SK-N-SH (cell line): ENCODE measurements around the gene ENKD1. TPM values are rescaled to one million over a fixed set of nuclear protein-coding genes. Genes with fewer than 3 reads are reported as not detected.

ENCODE experiments used
- CTCF ChIA-PET: fragments of 300-600, 350-600 bp; formaldehyde crosslinking; extraction: SDS; loops from one replicate; lab custom pipeline; 2021; lab: Yijun Ruan, JAX
- POLR2A ChIA-PET: fragments of 350-600 bp; sonication (Branson Sonifier 250); formaldehyde crosslinking; extraction: SDS; loops from one replicate; lab custom pipeline; 2020; ENCODE audit warnings: antibody characterized with exemption, inconsistent platforms; lab: Yijun Ruan, JAX
- DNase-seq: peaks from one replicate; pipeline ENCODE4 v3.0.0; 2012
- H2AFZ ChIP-seq: fragments of 200-600 bp; sonication (generic); 2 replicates; pipeline ENCODE4 v1.8.1; 2016; ENCODE audit warnings: antibody characterized with exemption, mild to moderate bottlenecking, low read depth
- H3F3A ChIP-seq: fragments of 200-600 bp; sonication (generic); replicated peaks from 2 replicates; pipeline ENCODE3; 2016; ENCODE audit warnings: antibody characterized with exemption, mild to moderate bottlenecking; ENCODE audit not compliant: insufficient read depth
- H3K27ac ChIP-seq, 2 experiments: fragments of 200-500 bp in 1 of 2; fragments of 200-600 bp in 1 of 2; sonication (Bioruptor generic) in 1 of 2; sonication (generic), shearing (Covaris generic) in 1 of 2; 2 replicates each; pipeline versions ENCODE4 v1.5.1 to v1.6.1; 2014 to 2016; ENCODE audit warnings: low read depth in 2 of 2, inconsistent platforms in 1 of 2, low read length in 1 of 2, mild to moderate bottlenecking in 1 of 2, mixed read lengths in 1 of 2
- H3K27me3 ChIP-seq: fragments of 200-600 bp; sonication (generic), shearing (Covaris generic); 2 replicates; pipeline ENCODE4 v1.6.1; 2016; ENCODE audit warnings: mixed run types; ENCODE audit not compliant: insufficient read depth
- H3K36me3 ChIP-seq, 2 experiments: fragments of 200-500 bp in 1 of 2; fragments of 200-600 bp in 1 of 2; sonication (Bioruptor generic) in 1 of 2; sonication (generic) in 1 of 2; replicated peaks in 1 of 2; 2 replicates each; pipeline versions ENCODE3 to v1.5.1; 2014 to 2016; ENCODE audit warnings: low read length in 1 of 2, mild to moderate bottlenecking in 1 of 2; ENCODE audit not compliant: insufficient read depth in 2 of 2, control insufficient read depth in 1 of 2
- H3K4me1 ChIP-seq, 2 experiments: fragments of 200-500 bp in 1 of 2; fragments of 200-600 bp in 1 of 2; sonication (Bioruptor generic) in 1 of 2; sonication (generic), shearing (Covaris generic) in 1 of 2; 2 replicates each; pipeline versions ENCODE4 v1.5.1 to v1.6.1; 2014 to 2016; ENCODE audit warnings: low read depth in 1 of 2, low read length in 1 of 2, mixed run types in 1 of 2; ENCODE audit not compliant: insufficient read depth in 2 of 2, control insufficient read depth in 1 of 2
- H3K4me2 ChIP-seq: fragments of 200-600 bp; sonication (generic), shearing (Covaris generic); 2 replicates; pipeline ENCODE4 v1.6.1; 2017; ENCODE audit warnings: mixed run types
- H3K4me3 ChIP-seq, 2 experiments: fragments of 200-500 bp in 1 of 2; fragments of 200-600 bp in 1 of 2; sonication (Bioruptor generic) in 1 of 2; sonication (generic), shearing (Covaris generic) in 1 of 2; 2 replicates each; pipeline versions ENCODE4 v1.5.1 to v1.8.1; 2014 to 2016; ENCODE audit warnings: low read depth in 2 of 2, inconsistent platforms in 1 of 2, low read length in 1 of 2, mild to moderate bottlenecking in 1 of 2, mixed read lengths in 1 of 2, moderate library complexity in 1 of 2
- H3K79me2 ChIP-seq: fragments of 200-600 bp; sonication (generic); 2 replicates; pipeline ENCODE4 v1.8.1; 2017; ENCODE audit warnings: mild to moderate bottlenecking; ENCODE audit not compliant: insufficient read depth
- H3K9ac ChIP-seq: fragments of 200-600 bp; sonication (generic); 2 replicates; pipeline ENCODE4 v1.6.1; 2017; ENCODE audit warnings: mixed run types
- H3K9me2 ChIP-seq: fragments of 200-600 bp; sonication (generic); 2 replicates; pipeline ENCODE4 v1.6.1; 2017; ENCODE audit warnings: mixed run types
- H3K9me3 ChIP-seq: fragments of 200-600 bp; sonication (generic); 2 replicates; pipeline ENCODE4 v1.6.1; 2017; ENCODE audit warnings: mixed run types, mild to moderate bottlenecking, moderate library complexity
- H4K20me1 ChIP-seq: fragments of 200-600 bp; sonication (generic); 2 replicates; pipeline ENCODE4 v1.6.1; 2017; ENCODE audit warnings: mild to moderate bottlenecking, mixed run types; ENCODE audit not compliant: insufficient read depth
- CHD2 ChIP-seq: fragments of 150-350 bp; IDR thresholded peaks from 2 replicates; pipeline ENCODE4 v1.6.1; 2018; ENCODE audit warnings: low read length; ENCODE audit not compliant: partially characterized antibody
- GABPA ChIP-seq: IDR thresholded peaks from 2 replicates; pipeline ENCODE4 v1.4.0; 2012; ENCODE audit warnings: low read depth, mild to moderate bottlenecking
- GATA2 ChIP-seq: sonication (generic); formaldehyde crosslinking; IDR thresholded peaks from 2 replicates; pipeline ENCODE4 v1.5.0; 2020; ENCODE audit warnings: mild to moderate bottlenecking, missing genetic modification reagents
- MXI1 ChIP-seq: IDR thresholded peaks from 2 replicates; pipeline ENCODE4 v1.6.1; 2012; ENCODE audit warnings: mild to moderate bottlenecking, low read depth, low read length, improper control_type of control experiment
- NFIC ChIP-seq: IDR thresholded peaks from 2 replicates; pipeline ENCODE4 v1.4.0; 2012; ENCODE audit warnings: borderline replicate concordance
- POLR2AphosphoS5 ChIP-seq: IDR thresholded peaks from 2 replicates; pipeline ENCODE4 v1.6.1; 2012; ENCODE audit warnings: low read depth, low read length
- RFX5 ChIP-seq: IDR thresholded peaks from 2 replicates; pipeline ENCODE4 v1.6.1; 2012; ENCODE audit warnings: mild to moderate bottlenecking, improper control_type of control experiment, low read length
- TCF12 ChIP-seq: IDR thresholded peaks from 2 replicates; pipeline ENCODE4 v1.4.0; 2012
- YY1 ChIP-seq: IDR thresholded peaks from 2 replicates; pipeline ENCODE4 v1.4.0; 2012; ENCODE audit warnings: low read depth, mild to moderate bottlenecking
- WGBS: methylation state at CpG from one replicate; pipeline ENCODE4 v1.1.6; 2017; ENCODE audit warnings: low lambda C conversion rate; 5-methylcytosine and 5-hydroxymethylcytosine counted together
- polyA plus RNA-seq, 3 experiments: library from polyadenylated mRNA; depleted of rRNA; stranded (reverse); fragments of >200 nt; gene quantifications; 2 replicates each; pipeline ENCODE4 v1.2.3, GENCODE V29; 2012
- TF ChIP-seq, protein P1 (sequence below): fragments of 200-600 bp; sonication (generic); IDR thresholded peaks from 2 replicates; pipeline ENCODE4 v1.6.1; 2017; ENCODE audit warnings: antibody characterized with exemption, mild to moderate bottlenecking, moderate library complexity
- TF ChIP-seq, protein P2 (sequence below): IDR thresholded peaks from 2 replicates; pipeline ENCODE4; 2012
- TF ChIP-seq, protein P3 (sequence below): IDR thresholded peaks from 2 replicates; pipeline ENCODE4 v1.4.0; 2012; ENCODE audit warnings: low read depth, borderline replicate concordance
- TF ChIP-seq, protein P4 (sequence below): IDR thresholded peaks from 2 replicates; pipeline ENCODE4 v1.6.1; 2012; ENCODE audit warnings: mild to moderate bottlenecking, low read depth, low read length, moderate library complexity

Gene ENKD1
- polyA plus RNA-seq, 1 of the 3 experiments (the other 2 are of a cell fraction) = 21.0 TPM

DNA sequence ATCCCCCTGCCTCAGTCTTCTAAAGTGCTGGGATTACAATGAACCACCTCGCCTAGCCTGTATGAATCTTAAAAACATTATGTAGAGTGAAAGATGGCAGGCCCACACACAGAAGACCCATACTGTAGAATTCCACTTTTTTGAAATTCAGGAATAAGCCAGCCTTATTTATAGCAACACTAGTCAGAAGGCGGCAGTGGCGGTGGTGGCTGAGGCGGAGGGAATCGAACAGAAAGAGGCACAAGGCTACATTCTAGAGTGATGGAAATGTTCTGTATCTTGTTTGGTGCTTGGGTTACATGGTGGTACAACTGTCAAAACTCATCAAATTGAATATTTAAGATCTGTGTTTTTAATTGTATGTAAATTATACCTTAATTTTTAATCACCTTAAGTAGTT lies 41.2 kb upstream of the ENKD1 start:
- Histone ChIP-seq H3K27me3 (no peaks in the 10 kb centered on the region), H4K20me1 (peaks cover 19% of the 10 kb centered on the region), H3K27ac (no peak overlapping the region), H2AFZ (no peak overlapping the region), H3K9ac (no peak overlapping the region), H3K4me1 (peaks cover 0 to 12% of the 10 kb centered on the region in 2 experiments; a peak in 1 of 4 replicates), H3K9me3 (no peaks in the 10 kb centered on the region), H3F3A (peaks cover 8% of the 10 kb centered on the region), H3K9me2 (no peaks in the 10 kb centered on the region), H3K79me2 (peaks cover 89% of the 10 kb centered on the region), H3K4me3 (no peak overlapping the region), H3K4me2 (no peak overlapping the region), H3K36me3 (peaks cover 0 to 2% of the 10 kb centered on the region in 2 experiments)
- TF ChIP-seq TCF12 = no peak
- TF ChIP-seq RFX5 = no peak
- no peak for TF ChIP-seq POLR2AphosphoS5
- TF ChIP-seq GABPA = no peak
- TF ChIP-seq GATA2 (CRISPR knock-in tag) = no peak
- TF ChIP-seq, protein P1, sequence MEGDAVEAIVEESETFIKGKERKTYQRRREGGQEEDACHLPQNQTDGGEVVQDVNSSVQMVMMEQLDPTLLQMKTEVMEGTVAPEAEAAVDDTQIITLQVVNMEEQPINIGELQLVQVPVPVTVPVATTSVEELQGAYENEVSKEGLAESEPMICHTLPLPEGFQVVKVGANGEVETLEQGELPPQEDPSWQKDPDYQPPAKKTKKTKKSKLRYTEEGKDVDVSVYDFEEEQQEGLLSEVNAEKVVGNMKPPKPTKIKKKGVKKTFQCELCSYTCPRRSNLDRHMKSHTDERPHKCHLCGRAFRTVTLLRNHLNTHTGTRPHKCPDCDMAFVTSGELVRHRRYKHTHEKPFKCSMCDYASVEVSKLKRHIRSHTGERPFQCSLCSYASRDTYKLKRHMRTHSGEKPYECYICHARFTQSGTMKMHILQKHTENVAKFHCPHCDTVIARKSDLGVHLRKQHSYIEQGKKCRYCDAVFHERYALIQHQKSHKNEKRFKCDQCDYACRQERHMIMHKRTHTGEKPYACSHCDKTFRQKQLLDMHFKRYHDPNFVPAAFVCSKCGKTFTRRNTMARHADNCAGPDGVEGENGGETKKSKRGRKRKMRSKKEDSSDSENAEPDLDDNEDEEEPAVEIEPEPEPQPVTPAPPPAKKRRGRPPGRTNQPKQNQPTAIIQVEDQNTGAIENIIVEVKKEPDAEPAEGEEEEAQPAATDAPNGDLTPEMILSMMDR = no peak
- TF ChIP-seq, protein P2, sequence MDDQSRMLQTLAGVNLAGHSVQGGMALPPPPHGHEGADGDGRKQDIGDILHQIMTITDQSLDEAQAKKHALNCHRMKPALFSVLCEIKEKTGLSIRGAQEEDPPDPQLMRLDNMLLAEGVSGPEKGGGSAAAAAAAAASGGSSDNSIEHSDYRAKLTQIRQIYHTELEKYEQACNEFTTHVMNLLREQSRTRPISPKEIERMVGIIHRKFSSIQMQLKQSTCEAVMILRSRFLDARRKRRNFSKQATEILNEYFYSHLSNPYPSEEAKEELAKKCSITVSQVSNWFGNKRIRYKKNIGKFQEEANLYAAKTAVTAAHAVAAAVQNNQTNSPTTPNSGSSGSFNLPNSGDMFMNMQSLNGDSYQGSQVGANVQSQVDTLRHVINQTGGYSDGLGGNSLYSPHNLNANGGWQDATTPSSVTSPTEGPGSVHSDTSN = no peak
- TF ChIP-seq, protein P3, sequence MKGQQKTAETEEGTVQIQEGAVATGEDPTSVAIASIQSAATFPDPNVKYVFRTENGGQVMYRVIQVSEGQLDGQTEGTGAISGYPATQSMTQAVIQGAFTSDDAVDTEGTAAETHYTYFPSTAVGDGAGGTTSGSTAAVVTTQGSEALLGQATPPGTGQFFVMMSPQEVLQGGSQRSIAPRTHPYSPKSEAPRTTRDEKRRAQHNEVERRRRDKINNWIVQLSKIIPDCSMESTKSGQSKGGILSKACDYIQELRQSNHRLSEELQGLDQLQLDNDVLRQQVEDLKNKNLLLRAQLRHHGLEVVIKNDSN = no peak
- no peak for TF ChIP-seq MXI1
- TF ChIP-seq, protein P4, sequence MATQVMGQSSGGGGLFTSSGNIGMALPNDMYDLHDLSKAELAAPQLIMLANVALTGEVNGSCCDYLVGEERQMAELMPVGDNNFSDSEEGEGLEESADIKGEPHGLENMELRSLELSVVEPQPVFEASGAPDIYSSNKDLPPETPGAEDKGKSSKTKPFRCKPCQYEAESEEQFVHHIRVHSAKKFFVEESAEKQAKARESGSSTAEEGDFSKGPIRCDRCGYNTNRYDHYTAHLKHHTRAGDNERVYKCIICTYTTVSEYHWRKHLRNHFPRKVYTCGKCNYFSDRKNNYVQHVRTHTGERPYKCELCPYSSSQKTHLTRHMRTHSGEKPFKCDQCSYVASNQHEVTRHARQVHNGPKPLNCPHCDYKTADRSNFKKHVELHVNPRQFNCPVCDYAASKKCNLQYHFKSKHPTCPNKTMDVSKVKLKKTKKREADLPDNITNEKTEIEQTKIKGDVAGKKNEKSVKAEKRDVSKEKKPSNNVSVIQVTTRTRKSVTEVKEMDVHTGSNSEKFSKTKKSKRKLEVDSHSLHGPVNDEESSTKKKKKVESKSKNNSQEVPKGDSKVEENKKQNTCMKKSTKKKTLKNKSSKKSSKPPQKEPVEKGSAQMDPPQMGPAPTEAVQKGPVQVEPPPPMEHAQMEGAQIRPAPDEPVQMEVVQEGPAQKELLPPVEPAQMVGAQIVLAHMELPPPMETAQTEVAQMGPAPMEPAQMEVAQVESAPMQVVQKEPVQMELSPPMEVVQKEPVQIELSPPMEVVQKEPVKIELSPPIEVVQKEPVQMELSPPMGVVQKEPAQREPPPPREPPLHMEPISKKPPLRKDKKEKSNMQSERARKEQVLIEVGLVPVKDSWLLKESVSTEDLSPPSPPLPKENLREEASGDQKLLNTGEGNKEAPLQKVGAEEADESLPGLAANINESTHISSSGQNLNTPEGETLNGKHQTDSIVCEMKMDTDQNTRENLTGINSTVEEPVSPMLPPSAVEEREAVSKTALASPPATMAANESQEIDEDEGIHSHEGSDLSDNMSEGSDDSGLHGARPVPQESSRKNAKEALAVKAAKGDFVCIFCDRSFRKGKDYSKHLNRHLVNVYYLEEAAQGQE = no peak
- TF ChIP-seq YY1 = no peak
- no peak for TF ChIP-seq NFIC
- TF ChIP-seq CHD2 = no peak
- no peak for DNase-seq
- 98% methylated on average over 5 of the region's 5 CpGs for WGBS
- ChIA-PET POLR2A (no interaction called here), CTCF (interaction anchor here (1.1 to 2.5 kb wide), 2 partner anchors 40 to 109 kb away, joined by 3 to 9 read pairs; no protein-coding TSS in a partner anchor)
